Bronchial epithelial cell (primary cell): Measurements from ENCODE around the gene CCDC61. TPM values are rescaled to one million over a fixed set of nuclear protein-coding genes. Genes with fewer than 3 reads are reported as not detected.

Experiments used
- DNase-seq: peaks from one replicate; pipeline ENCODE4 v3.0.0-alpha.2; 2010; ENCODE audit warnings: low read depth
- FAIRE-seq: peaks from 2 replicates; lab custom pipeline; 2011; peaks lifted over from hg19 to GRCh38; lab: Jason Lieb, UNC
- H3K27me3 ChIP-seq: 2 replicates; pipeline ENCODE4 v1.5.1; 2011; ENCODE audit warnings: low read length; ENCODE audit not compliant: control insufficient read depth, insufficient read depth
- H3K36me3 ChIP-seq: 2 replicates; pipeline ENCODE4 v1.5.1; 2011; ENCODE audit warnings: low read length; ENCODE audit not compliant: control insufficient read depth, insufficient read depth
- H3K4me3 ChIP-seq: 2 replicates; pipeline ENCODE4 v1.5.1; 2011; ENCODE audit warnings: mild to moderate bottlenecking, low read depth, low read length, control low read depth
- CTCF ChIP-seq: IDR thresholded peaks from 2 replicates; pipeline ENCODE4 v1.5.1; 2011; ENCODE audit warnings: mild to moderate bottlenecking, moderate library complexity, low read length, control low read depth, inconsistent platforms; ENCODE audit not compliant: insufficient read depth, severe bottlenecking
- total RNA-seq: library from RNA; depleted of rRNA; stranded (reverse); fragments of >200 nt; gene quantifications from 2 replicates; pipeline ENCODE4 v1.2.1, GENCODE V29; 2014

CCDC61 gene
- total RNA-seq, 1 donor from 2014 or later: 10.3 TPM

- Histone ChIP-seq H3K36me3 (peaks cover 2% of the 10 kb centered on the region), H3K27me3 (peaks cover 13% of the 10 kb centered on the region), H3K4me3 (no peak overlapping the region)
- no peak for TF ChIP-seq CTCF
- DNase-seq (no peak), FAIRE-seq (no peak)
Observed at GRCh38 chr19:46018729-46019251, 23.5 kb downstream of the CCDC61 start.

GRCh38 chr19:46019270-46019669 lies 24.0 kb downstream of the CCDC61 start:
- DNase-seq: no peak
- FAIRE-seq: no peak
- TF ChIP-seq CTCF: no peak
- H3K27me3 ChIP-seq: peaks cover 15% of the 10 kb centered on the region
- no peak overlapping the region for H3K4me3 ChIP-seq
- peaks cover 2% of the 10 kb centered on the region for H3K36me3 ChIP-seq

- DNase-seq (no peak), FAIRE-seq (no peak)
- peaks cover 2% of the 10 kb centered on the region for H3K36me3 ChIP-seq
Observed at GRCh38 chr19:46020819-46021125, 25.5 kb downstream of the CCDC61 start.

GRCh38 chr19:46021531-46022041 lies 26.3 kb downstream of the CCDC61 start:
- peak; percentile 50 for TF ChIP-seq CTCF
- FAIRE-seq (no peak), DNase-seq (peak; percentile 52)
- Histone ChIP-seq H3K27me3 (peaks cover 13% of the 10 kb centered on the region), H3K4me3 (no peak overlapping the region), H3K36me3 (peaks cover 2% of the 10 kb centered on the region)

More at GRCh38 chr19:46020819-46021125, 25.5 kb downstream of the CCDC61 start:
- no peak for TF ChIP-seq CTCF
- Histone ChIP-seq H3K4me3 (no peak overlapping the region), H3K27me3 (peaks cover 13% of the 10 kb centered on the region)

- H3K27me3 ChIP-seq: peaks cover 13% of the 10 kb centered on the region
- FAIRE-seq (no peak), DNase-seq (no peak)
- TF ChIP-seq CTCF: no peak
- no peak overlapping the region for H3K4me3 ChIP-seq
- H3K36me3 ChIP-seq: peaks cover 2% of the 10 kb centered on the region
Observed at GRCh38 chr19:46022061-46022430, 26.8 kb downstream of the CCDC61 start.
